GM21619 (cell line): Measurements from ENCODE around the gene NR3C1.

Source experiments
- ATAC-seq: cut with Tn5 transposase; IDR thresholded peaks from one replicate; pipeline ENCODE4 v1.9.1; 2021; ENCODE audit not compliant: unreplicated experiment

Gene NR3C1

DNA sequence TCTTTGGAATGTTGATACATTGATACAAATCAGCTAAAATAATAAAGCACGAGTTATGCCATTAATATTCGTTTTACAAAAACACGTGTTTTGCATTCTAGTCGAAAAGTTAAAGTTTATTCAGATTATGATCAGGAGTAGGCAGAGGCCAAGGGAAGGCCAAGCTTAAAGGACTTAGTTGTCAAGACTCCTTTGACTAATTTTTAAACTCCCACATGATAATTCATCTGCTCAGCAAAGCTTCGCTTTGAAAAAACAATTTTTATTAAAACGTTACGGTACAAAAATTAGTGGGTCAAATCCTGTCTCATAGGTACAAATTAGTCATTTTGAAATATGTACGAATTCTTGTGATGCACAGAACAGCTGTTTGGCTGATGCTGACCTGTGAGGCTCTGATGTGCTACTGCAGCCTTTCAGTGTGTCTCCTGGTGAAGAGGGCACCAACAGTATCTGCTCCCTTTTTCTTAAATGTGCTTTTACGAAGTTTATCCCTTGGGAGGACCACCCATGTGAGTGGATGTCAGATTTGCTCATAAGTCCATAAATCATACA, 23.0 kb upstream of the NR3C1 start:
- peak; percentile 73 for ATAC-seq

DNA sequence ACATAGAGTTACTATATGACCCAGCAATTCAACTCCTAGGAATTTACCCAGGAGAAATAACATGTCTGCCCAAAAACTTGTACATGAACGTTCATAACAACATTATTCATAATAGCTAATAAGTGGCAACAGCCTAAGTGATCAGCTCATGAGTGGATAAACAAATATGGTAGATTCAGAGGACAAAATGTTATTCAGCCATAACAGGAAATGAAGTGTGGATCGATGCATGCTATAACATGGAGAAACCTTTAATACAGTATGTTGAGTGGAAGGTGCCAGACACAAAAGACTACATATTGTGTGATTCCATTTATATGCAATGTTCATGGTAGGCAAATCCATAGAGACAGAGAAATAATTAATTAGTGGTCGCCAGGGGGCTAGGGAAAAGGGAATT, 22.3 kb upstream of the NR3C1 start:
- ATAC-seq, result no peak

GRCh38 chr5:143418140-143418866, 14.8 kb upstream of the NR3C1 start:
- peak; percentile 55 for ATAC-seq

DNA sequence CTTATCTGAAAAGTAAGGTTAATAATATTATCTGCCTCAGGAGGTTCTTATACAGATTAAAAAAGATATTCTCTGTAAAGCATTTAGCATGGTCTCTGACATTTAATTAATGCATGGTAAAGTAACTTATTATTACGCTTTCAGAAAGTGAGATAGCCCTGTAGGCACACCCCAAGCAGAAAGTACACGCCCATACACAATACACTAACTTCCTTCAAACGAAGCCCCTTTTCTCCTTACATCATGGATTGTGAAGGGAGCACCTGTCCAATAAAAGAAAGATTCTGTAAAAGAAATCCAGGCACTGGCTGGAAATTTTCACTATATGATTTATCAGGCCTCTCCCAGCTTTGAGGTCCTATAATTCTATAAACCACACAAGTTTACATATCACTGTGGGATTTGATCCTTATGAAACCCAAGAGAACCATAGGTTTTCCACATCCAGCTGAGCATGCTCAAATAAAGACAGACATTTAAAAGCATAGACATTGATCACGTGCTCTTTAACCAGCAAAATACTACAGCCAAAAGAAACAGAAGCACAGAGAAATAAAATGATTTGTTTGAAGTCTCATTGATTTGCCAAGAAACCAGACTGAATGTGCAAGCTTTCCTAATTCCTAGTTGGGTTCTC, 14.1 kb upstream of the NR3C1 start:
- ATAC-seq, result no peak

GRCh38 chr5:143416411-143416810, 12.9 kb upstream of the NR3C1 start:
- no peak for ATAC-seq

GRCh38 chr5:143413958-143414669, 10.6 kb upstream of the NR3C1 start:
- peak; percentile 58 for ATAC-seq

- ATAC-seq, result no peak
Observed at GRCh38 chr5:143412661-143413342, 9.3 kb upstream of the NR3C1 start.

- ATAC-seq, result no peak
Observed at GRCh38 chr5:143409926-143410325, 6.4 kb upstream of the NR3C1 start.

DNA sequence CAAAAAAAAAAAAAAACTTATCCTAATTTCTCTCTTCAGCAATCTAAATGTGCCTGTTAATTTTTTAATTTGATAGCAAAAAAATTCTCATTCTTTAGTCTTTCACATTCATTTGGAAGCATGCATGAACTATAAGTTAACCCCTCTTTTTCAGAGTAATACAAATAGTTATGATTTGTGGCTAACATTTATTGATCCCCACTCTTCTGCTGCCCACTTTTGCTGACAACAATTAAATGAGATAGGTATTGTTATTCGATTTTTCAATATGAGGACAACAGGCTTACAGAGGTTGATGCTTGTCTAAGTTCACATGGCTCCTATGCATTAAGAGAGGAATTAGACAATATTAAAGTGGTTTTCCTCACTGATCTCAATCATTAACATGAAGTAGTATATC, 2.9 kb upstream of the NR3C1 start:
- ATAC-seq, result no peak

DNA sequence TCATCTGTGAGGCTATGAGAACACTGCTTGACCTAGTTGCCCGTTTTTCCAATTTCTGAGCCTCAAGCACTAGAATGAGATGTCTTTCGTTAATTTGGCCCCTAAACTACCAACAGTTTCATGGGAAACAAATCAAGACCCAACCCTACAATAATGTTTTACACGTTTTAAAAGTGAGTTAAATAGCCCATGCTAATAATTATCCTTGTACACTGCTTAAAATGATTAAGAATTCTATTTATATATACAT, 2.3 kb upstream of the NR3C1 start:
- no peak for ATAC-seq

- ATAC-seq, result peak; percentile 24
Observed at GRCh38 chr5:143405063-143405848, 1.8 kb upstream of the NR3C1 start.

GRCh38 chr5:143404416-143405062, 1.1 kb upstream of the NR3C1 start:
- peak; percentile 16 for ATAC-seq

GRCh38 chr5:143403334-143403592, 223 bp downstream of the NR3C1 start:
- peak; percentile 18 for ATAC-seq

DNA sequence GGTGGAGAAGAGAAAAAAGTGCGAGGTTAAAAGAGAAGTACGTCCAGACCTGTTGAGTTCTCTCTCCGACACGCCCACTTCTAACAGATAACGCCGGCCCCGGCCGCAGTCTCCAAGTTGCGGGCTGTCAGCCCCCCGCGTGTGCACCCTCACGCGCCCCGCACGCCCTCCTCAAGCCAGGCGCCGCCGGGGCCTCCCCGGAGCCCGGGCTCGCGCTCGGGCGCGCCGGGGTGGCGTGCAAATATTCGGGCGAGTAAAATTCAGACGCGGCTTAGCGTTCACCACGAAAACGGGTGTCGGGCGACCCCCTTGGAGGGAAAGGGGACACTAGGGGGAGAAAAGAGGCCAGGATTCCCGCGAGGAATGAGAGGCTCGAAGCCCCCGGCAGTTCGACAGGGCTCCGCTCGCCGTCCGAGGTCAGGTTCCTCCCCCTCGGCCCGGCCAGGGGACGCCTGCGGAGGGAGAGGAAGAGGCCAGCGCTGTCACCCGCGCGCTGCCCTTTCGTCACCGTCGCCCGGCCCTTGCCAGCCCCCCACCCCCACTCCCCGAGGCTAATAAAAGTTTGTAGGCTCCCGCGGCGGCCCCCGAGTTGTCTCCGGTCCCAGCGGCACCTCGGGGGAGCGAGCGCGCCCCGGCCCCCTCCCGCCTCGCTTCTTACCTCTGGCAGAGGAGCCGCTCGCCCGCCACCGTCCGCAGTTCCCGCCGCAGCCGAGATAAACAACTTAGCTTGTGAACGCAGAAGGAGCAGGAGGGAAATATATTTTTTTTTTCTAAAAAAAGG, 743 bp downstream of the NR3C1 start:
- ATAC-seq, result no peak

DNA sequence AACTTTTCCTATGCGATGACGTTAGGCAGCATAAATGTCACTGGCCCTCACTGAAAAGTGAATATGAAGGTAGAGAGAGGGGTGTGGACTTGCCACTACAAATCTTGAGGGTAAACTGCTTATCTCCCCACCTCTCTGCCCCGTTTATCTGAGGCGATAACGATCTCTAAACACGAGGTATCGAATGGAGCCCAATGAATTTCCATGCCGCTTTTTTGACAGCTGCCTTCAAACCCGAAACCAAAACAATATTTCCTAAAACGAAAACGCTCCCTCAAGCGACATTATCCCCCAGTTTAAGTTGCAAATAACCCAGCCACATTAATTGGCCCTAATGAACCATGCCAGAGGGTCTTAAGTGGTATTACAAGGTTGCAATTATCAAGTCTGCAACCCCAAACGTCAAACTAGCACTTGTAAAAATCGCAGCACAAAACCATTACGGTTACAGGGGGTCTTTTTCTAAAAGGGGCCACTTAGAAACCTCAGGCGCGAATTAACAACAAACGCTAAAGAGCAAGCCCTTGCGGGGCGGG, 1.4 kb downstream of the NR3C1 start:
- no peak for ATAC-seq

DNA sequence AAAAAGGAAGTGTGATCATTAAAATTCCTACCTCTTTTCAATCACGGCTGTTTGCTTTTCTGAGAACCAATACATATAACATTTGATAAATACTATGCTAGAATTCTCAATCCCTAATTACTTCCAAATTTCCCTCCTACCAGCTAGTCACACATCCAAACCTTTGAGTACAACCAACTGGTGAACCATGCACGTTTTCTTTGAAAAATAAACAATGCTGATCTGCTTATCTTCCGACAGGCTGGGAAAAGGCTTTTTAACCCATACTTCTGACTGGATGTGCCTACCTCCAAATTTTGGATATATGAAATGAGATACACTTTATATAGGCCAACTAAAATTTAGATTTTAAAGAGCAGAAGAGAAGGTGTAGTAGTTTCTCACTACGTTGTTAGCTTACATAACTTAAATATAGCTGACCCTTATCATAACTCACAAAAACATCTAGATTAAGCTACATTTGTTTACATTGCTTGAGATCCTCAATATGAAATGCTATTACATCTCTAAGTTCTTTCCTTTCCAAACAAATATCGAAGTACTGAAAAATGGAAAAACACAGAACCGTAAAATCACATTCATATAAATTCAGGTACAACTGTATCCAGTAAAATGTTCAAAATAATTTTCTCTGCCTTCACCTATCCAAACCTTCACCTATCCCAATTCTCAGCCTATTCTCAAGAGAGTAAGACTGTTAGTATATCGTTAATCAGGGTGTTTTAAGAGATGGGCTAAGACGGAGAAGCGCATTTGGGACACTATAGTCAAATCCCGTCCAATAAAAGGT, 2.1 kb downstream of the NR3C1 start:
- ATAC-seq, result no peak

DNA sequence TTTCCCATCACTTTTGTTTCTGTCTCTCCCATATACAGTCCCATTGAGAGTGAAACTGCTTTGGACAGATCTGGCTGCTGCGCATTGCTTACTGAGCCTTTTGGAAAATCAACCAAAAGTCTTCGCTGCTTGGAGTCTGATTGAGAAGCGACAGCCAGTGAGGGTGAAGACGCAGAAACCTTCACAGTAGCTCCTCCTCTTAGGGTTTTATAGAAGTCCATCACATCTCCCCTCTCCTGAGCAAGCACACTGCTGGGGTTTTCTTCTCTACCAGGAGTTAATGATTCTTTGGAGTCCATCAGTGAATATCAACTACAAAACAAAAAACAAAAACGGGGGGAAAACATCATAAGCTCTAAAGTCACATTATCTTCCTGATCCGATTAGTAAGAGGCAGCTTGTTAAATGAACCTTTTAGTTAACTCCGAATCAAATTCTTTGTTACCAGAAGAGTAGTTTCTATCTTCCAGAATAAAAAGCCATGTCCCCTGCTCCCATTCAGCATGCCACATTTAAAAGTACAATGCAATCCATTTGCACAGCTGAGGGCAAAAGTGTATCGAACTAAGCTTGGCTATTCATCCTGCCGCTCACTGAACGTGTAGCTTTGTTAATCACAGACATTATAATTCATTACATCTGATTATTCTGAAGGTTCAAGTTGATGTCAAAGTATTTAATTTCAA, 2.8 kb downstream of the NR3C1 start:
- no peak for ATAC-seq
